Ishikawa (cell line): Measurements from ENCODE around the gene CDC23.

Experiments
- CEBPB ChIP-seq: IDR thresholded peaks from 2 replicates; pipeline ENCODE4 v1.6.1; 2012
- CREB1 ChIP-seq: IDR thresholded peaks from 2 replicates; pipeline ENCODE4 v1.6.1; 2012; ENCODE audit warnings: low read depth
- EGR1 ChIP-seq: IDR thresholded peaks from 2 replicates; pipeline ENCODE4 v1.6.1; 2012
- EP300 ChIP-seq: IDR thresholded peaks from 2 replicates; pipeline ENCODE4 v1.6.1; 2012; ENCODE audit warnings: borderline replicate concordance
- FOXM1 ChIP-seq: IDR thresholded peaks from 2 replicates; pipeline ENCODE4 v1.6.1; 2012; ENCODE audit warnings: low read depth, borderline replicate concordance
- NFIC ChIP-seq: IDR thresholded peaks from 2 replicates; pipeline ENCODE4 v1.6.1; 2012
- RAD21 ChIP-seq: IDR thresholded peaks from 2 replicates; pipeline ENCODE4 v1.6.1; 2012; ENCODE audit warnings: low read depth
- REST ChIP-seq: IDR thresholded peaks from 2 replicates; pipeline ENCODE4 v1.6.1; 2012; ENCODE audit warnings: low read depth, mild to moderate bottlenecking
- TAF1 ChIP-seq: IDR thresholded peaks from 2 replicates; pipeline ENCODE4 v1.6.1; 2012; ENCODE audit warnings: low read depth, mild to moderate bottlenecking
- TCF12 ChIP-seq: IDR thresholded peaks from 2 replicates; pipeline ENCODE4 v1.6.1; 2012; ENCODE audit warnings: low read depth
- TEAD4 ChIP-seq: IDR thresholded peaks from 2 replicates; pipeline ENCODE4 v1.6.1; 2012
- USF1 ChIP-seq: IDR thresholded peaks from 2 replicates; pipeline ENCODE4 v1.6.1; 2012
- YY1 ChIP-seq: IDR thresholded peaks from 2 replicates; pipeline ENCODE4 v1.6.1; 2012; ENCODE audit warnings: low read depth
- ZBTB7A ChIP-seq: IDR thresholded peaks from 2 replicates; pipeline ENCODE4 v1.6.1; 2012; ENCODE audit warnings: low read depth
- TF ChIP-seq, protein P1 (sequence below): IDR thresholded peaks from 2 replicates; pipeline ENCODE4 v1.6.1; 2012

CDC23 gene

DNA sequence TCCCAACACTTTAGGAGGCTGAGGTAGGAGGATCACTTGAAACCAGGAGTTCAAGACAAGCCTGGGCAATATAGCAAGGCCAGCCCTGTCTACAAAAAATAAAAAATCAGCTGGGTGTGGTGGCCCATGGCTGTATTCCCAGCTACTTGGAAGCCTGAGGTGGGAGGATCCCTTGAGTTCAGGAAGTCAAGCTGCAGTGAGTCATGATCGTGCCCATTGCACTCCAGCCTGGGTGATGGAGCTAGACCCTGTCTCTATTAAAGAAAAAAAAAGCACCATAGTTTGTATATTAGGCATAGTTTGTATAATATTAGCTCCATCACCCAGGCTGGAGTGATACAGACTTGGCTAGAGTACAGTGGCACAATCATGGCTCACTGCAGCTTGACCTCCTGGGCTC is 64.3 kb downstream of the CDC23 start:
- TF ChIP-seq TAF1 = no peak
- no peak for TF ChIP-seq NFIC
- no peak for TF ChIP-seq REST
- no peak for TF ChIP-seq TEAD4
- TF ChIP-seq EP300 = no peak
- TF ChIP-seq, protein P1, sequence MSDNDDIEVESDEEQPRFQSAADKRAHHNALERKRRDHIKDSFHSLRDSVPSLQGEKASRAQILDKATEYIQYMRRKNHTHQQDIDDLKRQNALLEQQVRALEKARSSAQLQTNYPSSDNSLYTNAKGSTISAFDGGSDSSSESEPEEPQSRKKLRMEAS = no peak
- no peak for TF ChIP-seq CEBPB
- no peak for TF ChIP-seq ZBTB7A
- no peak for TF ChIP-seq FOXM1
- TF ChIP-seq RAD21 = no peak
- no peak for TF ChIP-seq EGR1
- no peak for TF ChIP-seq TCF12
- TF ChIP-seq CREB1 = no peak

GRCh38 chr5:138141734-138142133 is 71.4 kb downstream of the CDC23 start:
- no peak for TF ChIP-seq YY1
- no peak for TF ChIP-seq USF1
- TF ChIP-seq EGR1 = no peak
- TF ChIP-seq CEBPB = no peak
- no peak for TF ChIP-seq REST
- TF ChIP-seq TAF1 = no peak
- no peak for TF ChIP-seq TCF12
- no peak for TF ChIP-seq ZBTB7A
- TF ChIP-seq TEAD4 = no peak
- no peak for TF ChIP-seq CREB1
- TF ChIP-seq RAD21 = no peak
- TF ChIP-seq FOXM1 = no peak
- TF ChIP-seq, protein P1 = no peak
- no peak for TF ChIP-seq EP300

- TF ChIP-seq ZBTB7A (no peak), CEBPB (no peak), RAD21 (no peak), TAF1 (no peak), TCF12 (no peak), NFIC (no peak), EP300 (no peak), EGR1 (no peak), REST (no peak), FOXM1 (no peak), USF1 (no peak), YY1 (no peak)
- TF ChIP-seq, protein P1 = no peak
Measured at GRCh38 chr5:138140268-138140667, 72.9 kb downstream of the CDC23 start.

GRCh38 chr5:138139781-138140090 is 73.4 kb downstream of the CDC23 start:
- no peak for TF ChIP-seq YY1
- no peak for TF ChIP-seq TCF12
- TF ChIP-seq, protein P1 = no peak
- TF ChIP-seq NFIC = no peak
- no peak for TF ChIP-seq RAD21
- TF ChIP-seq TEAD4 = no peak
- no peak for TF ChIP-seq TAF1
- TF ChIP-seq USF1 = no peak
- TF ChIP-seq CEBPB = no peak
